Mammary epithelial cell (primary cell): ENCODE data around the gene CEP85L.

Experiments used
- CTCF ChIP-seq, 2 donors: IDR thresholded peaks in 1 of 2; conservative IDR thresholded peaks in 1 of 2; 2 replicates each; pipeline ENCODE4 v1.5.1; 2011 to 2012; ENCODE audit warnings: inconsistent platforms in 2 of 2, low read length in 2 of 2, mild to moderate bottlenecking in 2 of 2, control low read depth in 1 of 2, low read depth in 1 of 2; ENCODE audit not compliant: insufficient read depth in 1 of 2; ENCODE audit errors: extremely low read depth in 1 of 2
- EZH2 ChIP-seq: IDR thresholded peaks from 2 replicates; pipeline ENCODE4 v1.6.1; 2012; ENCODE audit warnings: low read length, inconsistent platforms, borderline replicate concordance

GRCh38 chr6:118553132-118553531 lies 98.3 kb downstream of the CEP85L start:
- TF ChIP-seq CTCF (conservative IDR thresholded peaks at IDR 0.05 in 1 of 2, IDR thresholded peaks at IDR 0.05 in 1 of 2; ENCODE audit: extremely low read depth in 1 of 2, insufficient read depth in 1 of 2, low read depth in 1 of 2, low read length in 2 of 2) (no peak), EZH2 (no peak)
